ES-I3 (cell line): ENCODE results near the gene SMIM14.
"Not testable (repeated sequence)": the region's sequence is repeated elsewhere in the genome, so short reads cannot be mapped to it uniquely, and the experiment has no call there.

Experiments used
- H3K36me3 ChIP-seq: 2 replicates; pipeline ENCODE4 v1.6.1; 2013; ENCODE audit warnings: mild to moderate bottlenecking, low read length, control low read depth, moderate library complexity; ENCODE audit not compliant: insufficient read depth
- H3K4me1 ChIP-seq: 2 replicates; pipeline ENCODE4 v1.6.1; 2013; ENCODE audit warnings: mild to moderate bottlenecking, control low read depth, low read length; ENCODE audit not compliant: insufficient read depth
- H3K9ac ChIP-seq: 2 replicates; pipeline ENCODE4 v1.6.1; 2013; ENCODE audit warnings: low read depth, mild to moderate bottlenecking, low read length, moderate library complexity
- H3K9me3 ChIP-seq: 2 replicates; pipeline ENCODE4 v1.6.1; 2013; ENCODE audit warnings: mild to moderate bottlenecking, low read length, moderate library complexity; ENCODE audit not compliant: control insufficient read depth, insufficient read depth

Gene SMIM14

GRCh38 chr4:39627413-39627812 is 11.3 kb downstream of the SMIM14 start:
- H3K36me3 ChIP-seq: no peaks in the 10 kb centered on the region
- H3K9me3 ChIP-seq: no peaks in the 10 kb centered on the region
- H3K9ac ChIP-seq: no peak overlapping the region
- H3K4me1 ChIP-seq: peaks cover 5% of the 10 kb centered on the region

GRCh38 chr4:39626913-39627312 is 11.8 kb downstream of the SMIM14 start:
- H3K9ac ChIP-seq: no peak overlapping the region
- H3K4me1 ChIP-seq: peaks cover 5% of the 10 kb centered on the region
- no peaks in the 10 kb centered on the region for H3K36me3 ChIP-seq
- H3K9me3 ChIP-seq: no peaks in the 10 kb centered on the region

- Histone ChIP-seq H3K9ac (no peak overlapping the region), H3K9me3 (no peaks in the 10 kb centered on the region), H3K4me1 (peaks cover 5% of the 10 kb centered on the region), H3K36me3 (no peaks in the 10 kb centered on the region)
These were observed 12.4 kb downstream of the SMIM14 start for GRCh38 chr4:39626261-39626660.

GRCh38 chr4:39621582-39621981 is 17.1 kb downstream of the SMIM14 start:
- H3K9me3 ChIP-seq: no peaks in the 10 kb centered on the region
- peaks cover 1% of the 10 kb centered on the region for H3K4me1 ChIP-seq
- H3K9ac ChIP-seq: no peak overlapping the region
- no peaks in the 10 kb centered on the region for H3K36me3 ChIP-seq

GRCh38 chr4:39620551-39621313 is 17.9 kb downstream of the SMIM14 start:
- no peaks in the 10 kb centered on the region for H3K36me3 ChIP-seq
- no peaks in the 10 kb centered on the region for H3K9me3 ChIP-seq
- H3K4me1 ChIP-seq: no peaks in the 10 kb centered on the region; the same call in 1 of the 2 replicates
- no peak overlapping the region for H3K9ac ChIP-seq

- no peak overlapping the region for H3K9ac ChIP-seq
- H3K4me1 ChIP-seq: no peaks in the 10 kb centered on the region; the same call in 1 of the 2 replicates
- H3K9me3 ChIP-seq: no peaks in the 10 kb centered on the region
These were observed 21.1 kb downstream of the SMIM14 start for GRCh38 chr4:39617534-39617933.

GRCh38 chr4:39616651-39617050 is 22.0 kb downstream of the SMIM14 start:
- Histone ChIP-seq H3K9ac (no peak overlapping the region), H3K4me1 (no peaks in the 10 kb centered on the region), H3K36me3 (no peaks in the 10 kb centered on the region), H3K9me3 (no peaks in the 10 kb centered on the region)

More at GRCh38 chr4:39617534-39617933, 21.1 kb downstream of the SMIM14 start:
- no peaks in the 10 kb centered on the region for H3K36me3 ChIP-seq

- H3K9me3 ChIP-seq, H3K9ac ChIP-seq, H3K36me3 ChIP-seq, H3K4me1 ChIP-seq: not testable (repeated sequence)
These were observed 22.6 kb downstream of the SMIM14 start for GRCh38 chr4:39616112-39616511.

- H3K4me1 ChIP-seq: no peaks in the 10 kb centered on the region
These were observed 24.0 kb downstream of the SMIM14 start for GRCh38 chr4:39614487-39615162.

GRCh38 chr4:39613093-39613656 is 25.5 kb downstream of the SMIM14 start:
- Histone ChIP-seq H3K36me3 (no peaks in the 10 kb centered on the region), H3K9me3 (no peaks in the 10 kb centered on the region), H3K4me1 (no peaks in the 10 kb centered on the region), H3K9ac (no peak overlapping the region)

More at GRCh38 chr4:39614487-39615162, 24.0 kb downstream of the SMIM14 start:
- Histone ChIP-seq H3K36me3 (no peaks in the 10 kb centered on the region), H3K9ac (no peak overlapping the region), H3K9me3 (no peaks in the 10 kb centered on the region)

- Histone ChIP-seq H3K9ac (no peak overlapping the region), H3K36me3 (no peaks in the 10 kb centered on the region), H3K4me1 (no peaks in the 10 kb centered on the region), H3K9me3 (no peaks in the 10 kb centered on the region)
These were observed 29.2 kb downstream of the SMIM14 start for GRCh38 chr4:39609454-39609931.

GRCh38 chr4:39608451-39608850 is 30.2 kb downstream of the SMIM14 start:
- H3K4me1 ChIP-seq: no peaks in the 10 kb centered on the region
- H3K9ac ChIP-seq: no peak overlapping the region
- H3K9me3 ChIP-seq: no peaks in the 10 kb centered on the region
- H3K36me3 ChIP-seq: no peaks in the 10 kb centered on the region

GRCh38 chr4:39606747-39607146 is 31.9 kb downstream of the SMIM14 start:
- no peak overlapping the region for H3K9ac ChIP-seq
- H3K4me1 ChIP-seq: no peaks in the 10 kb centered on the region
- H3K9me3 ChIP-seq: no peaks in the 10 kb centered on the region
- no peaks in the 10 kb centered on the region for H3K36me3 ChIP-seq

- no peaks in the 10 kb centered on the region for H3K36me3 ChIP-seq
- no peaks in the 10 kb centered on the region for H3K9me3 ChIP-seq
- no peaks in the 10 kb centered on the region for H3K4me1 ChIP-seq
- no peak overlapping the region for H3K9ac ChIP-seq
These were observed 40.8 kb downstream of the SMIM14 start for GRCh38 chr4:39597695-39598381.
